Effector CD4-positive, alpha-beta T cell (primary cell): ENCODE measurements around the gene ODC1.

Experiments used
- DNase-seq: peaks from one replicate; pipeline ENCODE4 v3.0.0-alpha.2; 2020

Gene ODC1

DNA sequence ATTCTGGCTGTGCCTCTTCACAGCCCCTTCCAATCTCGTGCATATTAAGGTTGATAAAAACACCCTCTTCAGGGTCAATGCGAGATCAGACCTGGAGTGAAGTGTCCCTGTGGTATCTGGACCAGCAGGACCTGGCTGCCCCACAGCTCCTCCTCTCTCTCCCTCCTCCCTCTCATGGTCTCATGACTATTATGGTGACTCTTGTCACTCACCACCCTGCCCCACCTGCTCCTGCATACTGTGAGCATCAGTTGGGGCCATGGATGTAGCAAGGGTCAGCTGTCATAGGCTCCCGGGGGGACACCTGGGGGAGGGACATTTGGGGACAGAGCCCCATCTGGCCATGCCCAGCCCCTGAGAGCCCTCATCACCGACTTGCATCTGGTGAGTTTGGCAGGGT, 50.2 kb downstream of the ODC1 start:
- no peak for DNase-seq

DNA sequence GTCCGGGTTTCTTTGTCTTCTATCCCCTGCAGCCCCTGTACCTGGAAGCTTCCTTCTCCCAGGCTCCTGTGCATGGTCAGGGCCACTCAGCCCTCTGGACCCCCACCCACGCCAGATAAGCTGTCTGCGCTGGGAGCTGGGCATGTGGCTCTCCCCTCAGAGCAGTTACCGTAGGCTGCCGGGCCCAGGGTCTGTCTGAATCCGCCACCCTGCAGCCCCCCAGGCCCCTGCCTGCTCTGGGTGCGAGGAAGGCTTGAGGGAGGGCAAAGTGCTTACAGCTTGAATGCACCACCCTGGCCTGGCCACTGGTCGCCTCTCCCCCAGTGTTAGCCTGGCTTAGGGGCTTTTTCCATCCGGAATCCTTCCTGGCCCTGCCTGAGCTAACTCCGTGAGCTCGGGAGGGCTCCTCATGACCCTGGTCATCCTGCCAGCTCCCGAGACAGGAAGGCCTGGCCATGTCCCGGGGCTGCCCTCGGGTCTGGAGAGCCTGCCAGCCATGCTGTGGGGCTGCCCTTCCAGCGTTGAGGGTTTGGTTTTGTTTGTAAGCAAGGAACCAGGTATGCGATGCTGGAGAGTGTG, 50.7 kb downstream of the ODC1 start:
- DNase-seq, result no peak

DNA sequence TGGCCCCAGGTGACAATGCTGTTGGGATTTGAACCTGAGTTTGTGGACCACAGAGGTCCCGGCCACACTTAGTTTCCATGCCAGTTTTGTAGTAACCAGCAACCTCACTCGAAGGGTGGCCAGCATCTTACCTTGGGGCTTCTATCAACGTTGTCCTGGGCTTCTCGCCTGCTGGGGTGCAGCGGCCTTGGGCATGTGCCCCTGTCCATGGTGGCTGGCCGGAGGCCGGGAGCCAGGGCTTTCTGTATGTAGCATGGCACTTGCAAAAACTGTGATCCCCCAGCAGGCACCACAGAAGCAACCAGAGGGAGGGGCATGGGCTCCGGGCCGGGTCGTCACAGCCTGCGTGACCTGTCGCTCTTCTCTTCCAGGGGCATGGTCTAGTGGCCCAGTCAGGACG, 51.7 kb downstream of the ODC1 start:
- DNase-seq, result no peak

DNA sequence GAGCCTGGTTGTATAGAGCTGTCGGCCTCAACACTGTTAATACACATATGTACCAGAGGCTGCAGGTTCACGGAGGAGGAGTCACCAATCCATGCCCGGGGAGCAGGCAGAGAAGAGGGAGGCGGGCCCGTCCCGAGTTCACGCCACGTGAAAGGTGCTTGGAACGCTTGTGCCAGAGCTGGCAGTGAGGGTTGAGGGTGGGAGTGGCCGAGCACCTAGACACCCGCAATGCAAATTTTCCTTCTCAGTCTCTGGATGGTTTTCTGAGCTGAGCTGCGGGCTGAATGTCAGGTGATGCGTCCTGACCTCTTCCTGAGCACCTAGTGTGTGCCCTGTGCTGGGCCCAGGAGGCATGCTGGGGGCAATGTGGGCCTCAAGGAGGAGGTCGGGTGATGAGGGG, 52.2 kb downstream of the ODC1 start:
- DNase-seq, result no peak

DNA sequence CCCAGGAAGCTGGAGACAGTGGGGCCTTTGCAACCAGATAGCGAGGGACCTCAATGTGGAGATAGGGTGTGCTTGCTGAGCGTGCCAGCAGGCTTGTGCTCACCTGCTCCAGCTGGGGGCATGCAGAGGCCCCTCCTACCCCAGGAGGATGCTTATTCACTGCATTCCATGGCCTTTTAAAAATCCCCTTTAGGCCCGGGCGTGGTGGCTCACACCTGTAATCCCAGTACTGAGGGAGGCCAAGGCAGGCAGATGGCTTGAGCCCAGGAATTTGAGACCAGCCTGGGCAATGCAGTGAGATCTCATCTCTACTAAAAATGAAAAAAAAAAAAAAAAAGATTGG, 54.5 kb downstream of the ODC1 start:
- no peak for DNase-seq

DNA sequence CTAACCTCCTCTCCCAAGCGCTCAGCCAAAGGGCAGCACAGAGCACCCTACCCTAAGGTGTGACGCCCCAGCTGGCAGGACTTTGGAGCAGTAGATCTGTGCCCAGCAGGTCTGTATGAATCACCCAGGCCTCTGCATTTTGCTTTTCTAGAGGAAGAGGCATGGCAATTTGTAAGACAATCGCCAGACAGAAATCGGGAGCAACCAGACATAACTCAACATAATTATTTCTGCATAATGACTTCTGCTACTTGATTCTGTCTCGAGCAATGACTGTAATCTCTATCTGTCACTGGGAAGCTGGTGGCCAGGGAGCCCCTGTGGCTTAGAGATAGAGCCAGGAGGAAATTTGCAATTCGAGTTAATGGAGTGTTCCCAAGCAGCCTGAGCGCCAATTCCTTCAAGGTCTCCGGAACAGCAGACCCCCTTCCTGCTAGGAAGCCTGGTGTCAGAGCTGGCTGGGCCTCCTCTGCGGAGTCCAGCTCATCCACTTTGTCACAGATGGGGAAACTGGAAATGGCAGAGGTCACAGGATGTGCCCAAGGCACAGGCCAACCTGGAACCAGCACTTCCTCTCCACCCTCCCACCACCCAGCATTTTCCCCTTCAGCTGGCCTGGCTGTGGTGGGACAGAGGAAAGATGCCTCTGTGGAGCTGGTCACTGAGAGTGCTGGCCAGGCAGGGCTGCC, 55.0 kb downstream of the ODC1 start:
- DNase-seq, result no peak

DNA sequence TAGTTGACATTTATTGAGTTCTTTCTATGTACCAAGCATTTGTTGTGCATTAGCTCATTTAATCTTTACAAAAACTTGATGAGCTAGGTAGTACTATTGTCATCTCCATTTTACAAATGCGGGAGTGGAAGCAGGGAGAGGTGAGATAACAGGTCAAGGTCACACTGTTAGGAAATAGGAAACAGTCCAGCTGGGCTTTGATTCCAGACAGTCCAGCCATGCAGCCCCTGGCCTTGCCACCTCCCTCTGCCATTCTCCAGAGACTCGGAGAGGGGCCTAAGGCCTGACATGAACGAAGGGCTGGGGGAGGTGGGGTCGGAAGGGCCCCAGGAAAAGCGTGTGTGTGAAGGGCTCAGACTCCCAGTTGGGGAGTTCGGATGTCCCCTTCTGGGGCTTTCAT, 55.6 kb downstream of the ODC1 start:
- no peak for DNase-seq

DNA sequence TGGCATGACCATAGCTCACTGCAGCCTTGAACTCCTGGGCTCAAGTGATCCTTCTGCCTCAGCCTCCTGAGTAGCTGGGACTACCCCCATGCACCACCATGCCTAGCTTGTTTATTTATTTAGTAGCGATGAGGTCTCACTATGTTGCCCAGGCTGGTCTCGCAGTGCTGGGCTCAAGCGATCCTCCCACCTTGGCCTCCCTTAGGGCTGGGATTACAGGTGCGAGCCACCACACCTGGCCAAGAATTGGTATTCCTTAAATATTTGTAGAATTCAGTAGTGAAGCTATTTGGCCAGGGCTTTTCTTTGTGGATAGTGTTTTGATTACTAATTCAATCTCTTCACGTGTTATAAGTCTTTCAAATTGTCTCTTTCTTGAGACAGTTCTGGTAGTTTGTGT, 56.0 kb downstream of the ODC1 start:
- no peak for DNase-seq

DNA sequence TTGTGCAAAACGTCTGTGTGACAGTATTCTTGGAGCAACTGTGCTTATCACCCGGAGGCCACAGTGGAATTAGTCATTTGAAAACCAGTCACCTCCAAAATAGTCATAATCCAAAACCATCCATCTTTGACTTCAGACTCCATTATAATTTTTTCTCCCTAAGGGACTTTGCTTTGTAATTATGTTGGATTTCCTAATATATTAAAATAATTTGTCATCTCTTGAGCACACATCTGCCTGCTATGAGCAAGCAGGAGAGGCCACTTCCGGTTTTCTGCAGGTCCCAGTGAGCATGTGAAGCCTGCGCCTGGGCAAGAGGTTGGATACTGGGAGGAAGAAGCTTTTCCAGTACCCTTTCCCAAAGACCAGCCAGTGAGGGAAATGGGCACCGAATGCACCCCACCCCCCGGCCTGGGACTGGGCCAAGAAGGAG, 57.7 kb downstream of the ODC1 start:
- no peak for DNase-seq
